ENCODE data around the gene OR10V1. TPM values are rescaled to one million over a fixed set of nuclear protein-coding genes. Genes with fewer than 3 reads are reported as not detected.

Gene OR10V1
- total RNA-seq, 1 experiment from 2014 or later = not detected

- Histone ChIP-seq H3K4me3 (no peak overlapping the region), H3K27me3 (ENCODE audit: insufficient read depth, low read depth) (no peaks in the 10 kb centered on the region), H3K36me3 (ENCODE audit: low read depth) (peaks cover 21% of the 10 kb centered on the region; the same call in 1 of the 2 replicates), H3K4me1 (replicated peaks; ENCODE audit: insufficient read depth) (peaks cover 19% of the 10 kb centered on the region), H3K79me2 (ENCODE audit: low read depth) (peaks cover 87% of the 10 kb centered on the region), H3K27ac (no peak overlapping the region), H2AFZ (no peak overlapping the region), H3F3A (ENCODE audit: insufficient read depth, low read depth) (peaks cover 19% of the 10 kb centered on the region), H3K9me3 (ENCODE audit: insufficient read depth, low read depth) (no peaks in the 10 kb centered on the region), H3K4me2 (no peak overlapping the region), H4K20me1 (ENCODE audit: insufficient read depth) (peaks cover 74% of the 10 kb centered on the region), H3K9me2 (ENCODE audit: insufficient read depth) (no peaks in the 10 kb centered on the region)
- BruUV-seq (replicated peaks) = no TSS peak
- DNase-seq = no peak
- ChIA-PET POLR2A (ENCODE audit: unreplicated experiment) (interaction anchor here (0.7 kb wide), 1 partner anchor 27 kb away, joined by 15 read pairs; no protein-coding TSS in a partner anchor), CTCF (interaction anchor here (0.5 kb wide), 1 partner anchor 91 kb away, joined by 12 read pairs; the partner anchor contains the start of gene PATL1)
- TF ChIP-seq EZH2 (IDR thresholded peaks at IDR 0.05; ENCODE audit: low read depth) = no peak
- TF ChIP-seq CTCF (conservative IDR thresholded peaks at IDR 0.05) = no peak
- intact Hi-C loops (cut with micrococcal nuclease; ENCODE audit: unreplicated experiment) = loop anchor here (5.0 kb wide), 1 partner anchor 208 kb away; no protein-coding TSS in a partner anchor
These were observed 46.3 kb upstream of the OR10V1 start for GRCh38 chr11:59759900-59760299.

- H3K4me3 ChIP-seq = no peak overlapping the region
- BruUV-seq (replicated peaks) = no TSS peak
- peaks cover 62% of the 10 kb centered on the region for H4K20me1 ChIP-seq (ENCODE audit: insufficient read depth)
- no peak for DNase-seq
- no peak overlapping the region for H3K27ac ChIP-seq
- H2AFZ ChIP-seq = no peak overlapping the region
- H3K9me3 ChIP-seq (ENCODE audit: insufficient read depth, low read depth) = no peaks in the 10 kb centered on the region
- ChIA-PET CTCF (no interaction called here), POLR2A (ENCODE audit: unreplicated experiment) (no interaction called here)
- peaks cover 76% of the 10 kb centered on the region for H3K79me2 ChIP-seq (ENCODE audit: low read depth)
- H3F3A ChIP-seq (ENCODE audit: insufficient read depth, low read depth) = peaks cover 27% of the 10 kb centered on the region
- H3K36me3 ChIP-seq (ENCODE audit: low read depth) = 0 out of 2 replicates have a peak, but pooled peaks cover 21% of the 10 kb centered on the region
- intact Hi-C loops (cut with micrococcal nuclease; ENCODE audit: unreplicated experiment) = loop anchor here (5.0 kb wide), 1 partner anchor 206 kb away; no protein-coding TSS in a partner anchor
- no peaks in the 10 kb centered on the region for H3K27me3 ChIP-seq (ENCODE audit: insufficient read depth, low read depth)
- no peaks in the 10 kb centered on the region for H3K9me2 ChIP-seq (ENCODE audit: insufficient read depth)
- no peak for TF ChIP-seq CTCF (conservative IDR thresholded peaks at IDR 0.05)
- no peak for TF ChIP-seq EZH2 (IDR thresholded peaks at IDR 0.05; ENCODE audit: low read depth)
- H3K4me2 ChIP-seq = no peak overlapping the region
- H3K4me1 ChIP-seq (replicated peaks; ENCODE audit: insufficient read depth) = peaks cover 19% of the 10 kb centered on the region
These were observed 44.9 kb upstream of the OR10V1 start for GRCh38 chr11:59758401-59759037.

- H3K4me1 ChIP-seq (replicated peaks; ENCODE audit: insufficient read depth) = peaks cover 19% of the 10 kb centered on the region
- H3K79me2 ChIP-seq (ENCODE audit: low read depth) = peaks cover 60% of the 10 kb centered on the region
- TSS peak; percentile 33 for BruUV-seq (replicated peaks)
- no peaks in the 10 kb centered on the region for H3K9me3 ChIP-seq (ENCODE audit: insufficient read depth, low read depth)
- ChIA-PET CTCF (interaction anchor here (1.6 kb wide), 1 partner anchor 54 kb away, joined by 9 read pairs; the partner anchor contains the start of gene MRPL16), POLR2A (ENCODE audit: unreplicated experiment) (interaction anchor here (0.5 to 2.1 kb wide), 3 partner anchors 88 to 220 kb away, joined by 4 to 29 read pairs (median 6); partner anchors contain the start of gene PATL1)
- peaks cover 27% of the 10 kb centered on the region for H3F3A ChIP-seq (ENCODE audit: insufficient read depth, low read depth)
- TF ChIP-seq CTCF (conservative IDR thresholded peaks at IDR 0.05) = no peak
- TF ChIP-seq EZH2 (IDR thresholded peaks at IDR 0.05; ENCODE audit: low read depth) = no peak
- H2AFZ ChIP-seq = no peak overlapping the region
- H4K20me1 ChIP-seq (ENCODE audit: insufficient read depth) = peaks cover 51% of the 10 kb centered on the region
- peak overlapping the region; percentile 82 for H3K27ac ChIP-seq
- H3K4me2 ChIP-seq = peak overlapping the region; percentile 97
- H3K36me3 ChIP-seq (ENCODE audit: low read depth) = 0 out of 2 replicates have a peak, but pooled peaks cover 21% of the 10 kb centered on the region
- no peaks in the 10 kb centered on the region for H3K9me2 ChIP-seq (ENCODE audit: insufficient read depth)
- H3K4me3 ChIP-seq = peak overlapping the region; percentile 92
- intact Hi-C loops (cut with micrococcal nuclease; ENCODE audit: unreplicated experiment) = loop anchor here (1.0 to 5.0 kb wide), 3 partner anchors 30 to 205 kb away; partner anchors contain the start of gene PATL1
- peak; percentile 78 to 87 for DNase-seq
- no peaks in the 10 kb centered on the region for H3K27me3 ChIP-seq (ENCODE audit: insufficient read depth, low read depth)
These were observed 43.2 kb upstream of the OR10V1 start for GRCh38 chr11:59756845-59757244.
